COLO668 (cell line): Measurements from ENCODE around the gene ADAR.
A peak's percentile ranks its signal among the peaks of the same experiment; 100 is the strongest.

ENCODE experiments used
- DNase-seq: peaks from one replicate; lab custom pipeline; 2025; ENCODE audit not compliant: unreplicated experiment; lab: John Stamatoyannopoulos, UW

Gene ADAR

GRCh38 chr1:154586641-154587040 is 21.3 kb downstream of the ADAR start:
- DNase-seq: no peak

GRCh38 chr1:154586231-154586630 is 21.8 kb downstream of the ADAR start:
- DNase-seq: no peak

- DNase-seq: no peak
Measured at GRCh38 chr1:154584267-154584994, 23.6 kb downstream of the ADAR start.

GRCh38 chr1:154583773-154584172 is 24.2 kb downstream of the ADAR start:
- DNase-seq: no peak

- no peak for DNase-seq
Measured at GRCh38 chr1:154582885-154583284, 25.1 kb downstream of the ADAR start.

- DNase-seq: no peak
Measured at GRCh38 chr1:154581766-154582165, 26.2 kb downstream of the ADAR start.

GRCh38 chr1:154579374-154579773 is 28.6 kb downstream of the ADAR start:
- no peak for DNase-seq

GRCh38 chr1:154578058-154578418 is 29.9 kb downstream of the ADAR start:
- DNase-seq: no peak

- no peak for DNase-seq
Measured at GRCh38 chr1:154577346-154578057, 30.5 kb downstream of the ADAR start.

GRCh38 chr1:154575951-154576566 is 31.9 kb downstream of the ADAR start:
- DNase-seq: no peak

GRCh38 chr1:154575147-154575927 is 32.6 kb downstream of the ADAR start:
- no peak for DNase-seq

GRCh38 chr1:154574716-154575115 is 33.3 kb downstream of the ADAR start:
- peak; percentile 54 for DNase-seq

- no peak for DNase-seq
Measured at GRCh38 chr1:154573168-154573510, 34.8 kb downstream of the ADAR start.

GRCh38 chr1:154572468-154573167 is 35.4 kb downstream of the ADAR start:
- DNase-seq: no peak

GRCh38 chr1:154571964-154572288 is 36.1 kb downstream of the ADAR start:
- DNase-seq: no peak

GRCh38 chr1:154571244-154571963 is 36.6 kb downstream of the ADAR start:
- no peak for DNase-seq

GRCh38 chr1:154568157-154568815 is 39.7 kb downstream of the ADAR start:
- DNase-seq: no peak

GRCh38 chr1:154567386-154568156 is 40.4 kb downstream of the ADAR start, which contains the start of gene CHRNB2:
TSS of gene CHRNB2 (plus strand) at chr1:154567778. CDS start at chr1:154568045, 267 bp downstream.
- DNase-seq: peak; percentile 84

GRCh38 chr1:154565876-154566275 is 42.1 kb downstream of the ADAR start:
- no peak for DNase-seq
